Keratinocyte (primary cell): ENCODE data around the gene ISYNA1. TPM values are rescaled to one million over a fixed set of nuclear protein-coding genes. Genes with fewer than 3 reads are reported as not detected.

Experiments used
- DNase-seq: peaks from one replicate; pipeline ENCODE4 v3.0.0-alpha.2; 2011; ENCODE audit warnings: low read depth, missing footprints, low spot score
- FAIRE-seq: peaks from 2 replicates; lab custom pipeline; 2011; peaks lifted over from hg19 to GRCh38; lab: Jason Lieb, UNC
- H2AFZ ChIP-seq: 2 replicates; pipeline ENCODE4 v1.6.0; 2012; ENCODE audit warnings: low read length, control low read depth, inconsistent platforms; ENCODE audit not compliant: control insufficient read depth
- H3K27ac ChIP-seq: 2 replicates; pipeline ENCODE4 v1.5.1; 2011; ENCODE audit warnings: low read length; ENCODE audit not compliant: control insufficient read depth, insufficient read depth
- H3K27me3 ChIP-seq: 3 replicates; pipeline ENCODE4 v1.6.0; 2011; ENCODE audit warnings: low read length; ENCODE audit not compliant: control insufficient read depth, insufficient read depth; ENCODE audit errors: extremely low read depth
- H3K36me3 ChIP-seq, 2 experiments: 2 replicates in 1 of 2; 3 replicates in 1 of 2; pipeline ENCODE4 v1.5.1; 2011; ENCODE audit warnings: low read length in 2 of 2, mild to moderate bottlenecking in 1 of 2; ENCODE audit not compliant: control insufficient read depth in 2 of 2, insufficient read depth in 2 of 2; ENCODE audit errors: extremely low read depth in 1 of 2
- H3K4me1 ChIP-seq: 3 replicates; pipeline ENCODE4 v1.5.1; 2011; ENCODE audit warnings: low read length; ENCODE audit not compliant: control insufficient read depth, insufficient read depth; ENCODE audit errors: extremely low read depth
- H3K4me2 ChIP-seq: 3 replicates; pipeline ENCODE4 v1.6.0; 2011; ENCODE audit warnings: low read depth, low read length; ENCODE audit not compliant: control insufficient read depth, insufficient read depth; ENCODE audit errors: extremely low read depth
- H3K4me3 ChIP-seq, 3 experiments: fragments of 200-600 bp in 1 of 3; sonication (generic) in 1 of 3; 2 replicates in 2 of 3; 3 replicates in 1 of 3; pipeline ENCODE4 v1.5.1; 2011 to 2016; ENCODE audit warnings: low read length in 3 of 3, mild to moderate bottlenecking in 3 of 3, control low read depth in 2 of 3, inconsistent platforms in 1 of 3, low read depth in 1 of 3, mixed read lengths in 1 of 3, mixed run types in 1 of 3, moderate library complexity in 1 of 3; ENCODE audit not compliant: control insufficient read depth in 2 of 3, insufficient read depth in 2 of 3; ENCODE audit errors: extremely low read depth in 1 of 3
- H3K79me2 ChIP-seq: 2 replicates; pipeline ENCODE4 v1.6.0; 2012; ENCODE audit warnings: low read length; ENCODE audit not compliant: control insufficient read depth, insufficient read depth
- H3K9ac ChIP-seq: 3 replicates; pipeline ENCODE4 v1.6.0; 2011; ENCODE audit warnings: low read length; ENCODE audit not compliant: control insufficient read depth, insufficient read depth; ENCODE audit errors: extremely low read depth
- H3K9me1 ChIP-seq: 3 replicates; pipeline ENCODE4 v1.6.0; 2011; ENCODE audit warnings: low read length; ENCODE audit not compliant: control insufficient read depth, insufficient read depth; ENCODE audit errors: extremely low read depth
- H3K9me3 ChIP-seq: 2 replicates; pipeline ENCODE4 v1.5.1; 2012; ENCODE audit warnings: low read depth, low read length; ENCODE audit not compliant: control insufficient read depth
- H4K20me1 ChIP-seq: 3 replicates; pipeline ENCODE4 v1.6.0; 2011; ENCODE audit warnings: low read length; ENCODE audit not compliant: control insufficient read depth, insufficient read depth; ENCODE audit errors: extremely low read depth
- EZH2 ChIP-seq: IDR thresholded peaks from one replicate; pipeline ENCODE4 v1.6.1; 2012; ENCODE audit warnings: inconsistent platforms, mild to moderate bottlenecking, low read length, moderate library complexity
- dilution Hi-C: fragments of 300-500 bp; cut with MboI; formaldehyde crosslinking; loops from one replicate; pipeline ENCODE4 v1.7.0; 2020; ENCODE audit warnings: low sequenced_read_pairs; ENCODE audit not compliant: extremely low pct_ligation_motif_present
- polyA plus RNA-seq, 5 experiments: library from polyadenylated mRNA; depleted of rRNA in 3 of 5; stranded (reverse) in 3 of 5; stranded (forward) in 1 of 5; unstranded in 1 of 5; fragments of >200 nt; gene quantifications; 1 replicate in 1 of 5; 2 replicates in 3 of 5; 3 replicates in 1 of 5; pipeline versions ENCODE4 v1.2.1 to v1.2.3, GENCODE V29; 2011 to 2012; ENCODE audit warnings: missing spikeins in 2 of 5, low read depth in 1 of 5, low replicate concordance in 1 of 5
- TF ChIP-seq, protein P1 (sequence below), 3 experiments: IDR thresholded peaks in 1 of 3; conservative IDR thresholded peaks in 1 of 3; optimal IDR thresholded peaks in 1 of 3; 2 replicates in 2 of 3; 3 replicates in 1 of 3; pipeline versions ENCODE3 to v1.5.1; 2011; ENCODE audit warnings: low read length in 3 of 3, mild to moderate bottlenecking in 3 of 3, moderate library complexity in 2 of 3, control low read depth in 1 of 3, inconsistent platforms in 1 of 3; ENCODE audit not compliant: insufficient read depth in 2 of 3; ENCODE audit errors: extremely low read depth in 1 of 3

The ISYNA1 gene
- polyA plus RNA-seq, 1 donor (not counting 4 experiments of a cell fraction or from before 2014, with no cell fraction given) = 3.5 TPM

GRCh38 chr19:18415178-18415867 lies 22.6 kb downstream of the ISYNA1 start:
- TF ChIP-seq EZH2 = no peak
- TF ChIP-seq, protein P1, sequence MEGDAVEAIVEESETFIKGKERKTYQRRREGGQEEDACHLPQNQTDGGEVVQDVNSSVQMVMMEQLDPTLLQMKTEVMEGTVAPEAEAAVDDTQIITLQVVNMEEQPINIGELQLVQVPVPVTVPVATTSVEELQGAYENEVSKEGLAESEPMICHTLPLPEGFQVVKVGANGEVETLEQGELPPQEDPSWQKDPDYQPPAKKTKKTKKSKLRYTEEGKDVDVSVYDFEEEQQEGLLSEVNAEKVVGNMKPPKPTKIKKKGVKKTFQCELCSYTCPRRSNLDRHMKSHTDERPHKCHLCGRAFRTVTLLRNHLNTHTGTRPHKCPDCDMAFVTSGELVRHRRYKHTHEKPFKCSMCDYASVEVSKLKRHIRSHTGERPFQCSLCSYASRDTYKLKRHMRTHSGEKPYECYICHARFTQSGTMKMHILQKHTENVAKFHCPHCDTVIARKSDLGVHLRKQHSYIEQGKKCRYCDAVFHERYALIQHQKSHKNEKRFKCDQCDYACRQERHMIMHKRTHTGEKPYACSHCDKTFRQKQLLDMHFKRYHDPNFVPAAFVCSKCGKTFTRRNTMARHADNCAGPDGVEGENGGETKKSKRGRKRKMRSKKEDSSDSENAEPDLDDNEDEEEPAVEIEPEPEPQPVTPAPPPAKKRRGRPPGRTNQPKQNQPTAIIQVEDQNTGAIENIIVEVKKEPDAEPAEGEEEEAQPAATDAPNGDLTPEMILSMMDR (optimal IDR thresholded peaks at IDR 0.05 in 1 of 3, IDR thresholded peaks at IDR 0.05 in 1 of 3, conservative IDR thresholded peaks at IDR 0.05 in 1 of 3; ENCODE audit: extremely low read depth in 1 of 3, insufficient read depth in 2 of 3, low read length in 3 of 3) = no peak
- no peaks in the 10 kb centered on the region for H3K36me3 ChIP-seq
- DNase-seq (no peak), FAIRE-seq (no peak)
- H3K27me3 ChIP-seq = no peaks in the 10 kb centered on the region
- dilution Hi-C loops = no loop called here
- H4K20me1 ChIP-seq = no peaks in the 10 kb centered on the region
- peak overlapping the region; percentile 37 for H2AFZ ChIP-seq
- H3K9me3 ChIP-seq = no peaks in the 10 kb centered on the region
- peaks cover 2% of the 10 kb centered on the region for H3K79me2 ChIP-seq
- H3K27ac ChIP-seq = no peak overlapping the region
- H3K9me1 ChIP-seq = no peaks in the 10 kb centered on the region
- no peak overlapping the region for H3K9ac ChIP-seq
- peaks cover 24% of the 10 kb centered on the region for H3K4me1 ChIP-seq
- no peak overlapping the region for H3K4me3 ChIP-seq
- peak overlapping the region; percentile 24 for H3K4me2 ChIP-seq

GRCh38 chr19:18414504-18415177 lies 23.3 kb downstream of the ISYNA1 start:
- Histone ChIP-seq H3K9ac (no peak overlapping the region), H3K4me3 (no peak overlapping the region), H3K4me1 (peaks cover 24% of the 10 kb centered on the region), H3K79me2 (no peaks in the 10 kb centered on the region), H3K4me2 (no peak overlapping the region), H3K27me3 (no peaks in the 10 kb centered on the region), H3K36me3 (no peaks in the 10 kb centered on the region), H3K9me1 (no peaks in the 10 kb centered on the region), H4K20me1 (no peaks in the 10 kb centered on the region), H2AFZ (no peak overlapping the region), H3K27ac (no peak overlapping the region), H3K9me3 (no peaks in the 10 kb centered on the region)
- TF ChIP-seq EZH2 = no peak
- TF ChIP-seq, protein P1 (optimal IDR thresholded peaks at IDR 0.05 in 1 of 3, IDR thresholded peaks at IDR 0.05 in 1 of 3, conservative IDR thresholded peaks at IDR 0.05 in 1 of 3; ENCODE audit: extremely low read depth in 1 of 3, insufficient read depth in 2 of 3, low read length in 3 of 3) = no peak
- no peak for DNase-seq
- dilution Hi-C loops = no loop called here
- FAIRE-seq = no peak
